Ovary (tissue), 3 donors: ENCODE results near the gene TBC1D7.

Source experiments
- CTCF ChIP-seq, 3 donors: fragments of 450-650 bp in 2 of 3; fragments of 200-600 bp in 1 of 3; IDR thresholded peaks; one replicate each; pipeline versions ENCODE4 v1.5.1 to v1.8.0; 2016 to 2022; ENCODE audit warnings: antibody characterized with exemption in 3 of 3, mild to moderate bottlenecking in 1 of 3
- EP300 ChIP-seq: sonication (generic); formaldehyde crosslinking; IDR thresholded peaks from one replicate; pipeline ENCODE4 v1.6.1; 2017; ENCODE audit warnings: antibody characterized with exemption
- donor health status: DM: no; HTN: no; CAD: no.

GRCh38 chr6:13267142-13267651 lies 61.1 kb downstream of the TBC1D7 start:
- TF ChIP-seq EP300 (no peak), CTCF (IDR thresholded peaks at IDR 0.05) (no peak)
